ENCODE measurements around the gene IGF2BP1. TPM values are rescaled to one million over a fixed set of nuclear protein-coding genes. Genes with fewer than 3 reads are reported as not detected.
"Not testable (repeated sequence)": the region's sequence is repeated elsewhere in the genome, so short reads cannot be mapped to it uniquely, and the experiment has no call there.

IGF2BP1 gene
- total and polyA plus RNA-seq, 2 of the 8 experiments (the other 6 are each of a cell fraction or from before 2014, with no cell fraction given): 41.6 to 513 TPM

DNA sequence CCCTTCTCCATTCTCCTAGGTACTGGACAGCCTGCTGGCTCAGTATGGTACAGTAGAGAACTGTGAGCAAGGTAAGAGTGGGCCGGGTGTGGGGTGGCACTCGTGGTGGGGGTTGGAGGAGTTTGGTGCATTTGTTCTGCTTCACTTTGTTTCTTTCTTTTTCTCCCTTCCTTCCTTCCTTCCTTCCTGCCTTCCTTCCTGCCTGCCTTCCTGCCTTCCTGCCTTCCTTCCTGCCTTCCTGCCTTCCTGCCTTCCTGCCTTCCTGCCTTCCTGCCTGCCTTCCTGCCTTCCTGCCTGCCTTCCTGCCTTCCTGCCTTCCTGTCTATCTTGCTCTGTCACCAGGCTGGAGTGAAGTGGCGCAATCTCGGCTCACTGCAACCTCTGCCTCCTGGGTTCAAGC, 29.3 kb downstream of the IGF2BP1 start:
- 90% methylated on average over 4 of the region's 4 CpGs; no CpG with 5 or more reads in 1 of the 2 experiments for WGBS, 2 experiments (ENCODE audit: extremely low coverage in 1 of 2, insufficient coverage in 1 of 2, insufficient read length in 1 of 2, insufficient replicate concordance in 2 of 2, low coverage in 1 of 2, low lambda C conversion rate in 2 of 2, missing lambda C conversion rate in 1 of 2)
- not testable (repeated sequence) for H3K23me2 ChIP-seq (ENCODE audit: low read depth, low read length); H4K8ac ChIP-seq (ENCODE audit: extremely low read depth, insufficient read depth, low read length); H2AFZ ChIP-seq (ENCODE audit: low read length); H3K14ac ChIP-seq (ENCODE audit: insufficient read length); H4K91ac ChIP-seq (replicated peaks; ENCODE audit: insufficient read length, low read length); FAIRE-seq; H3K4me3 ChIP-seq (ENCODE audit: extremely low read depth in 1 of 4, insufficient read depth in 2 of 4, low read depth in 3 of 4, low read length in 4 of 4); H3K9me3 ChIP-seq (ENCODE audit: insufficient read depth in 2 of 2, low read depth in 1 of 2, low read length in 1 of 2); H4K20me1 ChIP-seq (replicated peaks in 1 of 2; ENCODE audit: control insufficient read depth in 1 of 2, insufficient read depth in 2 of 2, low read length in 2 of 2); H3K79me1 ChIP-seq (ENCODE audit: low read depth, low read length); H3K9ac ChIP-seq (replicated peaks in 1 of 4; ENCODE audit: extremely low read depth in 1 of 4, low read depth in 3 of 4, low read length in 3 of 4); H3K27me3 ChIP-seq (replicated peaks in 1 of 4; ENCODE audit: control insufficient read depth in 3 of 4, extremely low read depth in 1 of 4, insufficient read depth in 3 of 4, low read length in 3 of 4); H4K5ac ChIP-seq (ENCODE audit: insufficient read length, low read depth, low read length); H2BK20ac ChIP-seq (ENCODE audit: low read length); H3K56ac ChIP-seq (replicated peaks; ENCODE audit: insufficient read length, low read depth, low read length); H2BK120ac ChIP-seq (replicated peaks; ENCODE audit: low read depth, low read length); H3K4me2 ChIP-seq (ENCODE audit: insufficient read depth in 1 of 2, low read depth in 2 of 2, low read length in 2 of 2); H2BK15ac ChIP-seq (ENCODE audit: low read length); H3K23ac ChIP-seq (ENCODE audit: insufficient read length); H3K4ac ChIP-seq (replicated peaks; ENCODE audit: insufficient read length, low read depth, low read length); DNase-seq (ENCODE audit: low read depth in 1 of 2, low spot score in 2 of 2); H2BK12ac ChIP-seq (ENCODE audit: low read depth, low read length)
- Histone ChIP-seq H3K36me3 (ENCODE audit: control insufficient read depth in 2 of 4, insufficient read depth in 4 of 4, low read length in 3 of 4) (peaks cover 12 to 57% (median 39%) of the 10 kb centered on the region in 4 experiments), H2AK5ac (ENCODE audit: low read depth, low read length) (peak overlapping the region; percentile 48; the same call in 1 of the 2 replicates), H3K4me1 (replicated peaks in 1 of 4; ENCODE audit: control insufficient read depth in 3 of 4, insufficient read depth in 4 of 4, low read length in 3 of 4) (peaks cover 13 to 24% (median 22%) of the 10 kb centered on the region in 4 experiments), H3K18ac (ENCODE audit: extremely low read depth, low read length) (peak overlapping the region; percentile 9; the same call in 1 of the 2 replicates), H3K79me2 (ENCODE audit: control insufficient read depth in 1 of 2, insufficient read depth in 2 of 2, low read length in 2 of 2) (peaks cover 9 to 68% of the 10 kb centered on the region in 2 experiments; a peak in 3 of 4 replicates), H3K27ac (ENCODE audit: low read depth, low read length) (0 out of 2 replicates have a peak overlapping the region, but pooled peaks have one; percentile 3), H2BK5ac (ENCODE audit: low read depth, low read length) (peak overlapping the region; percentile 54; the same call in 1 of the 2 replicates)
- CTCF ChIA-PET (ENCODE audit: partially characterized antibody): interaction anchor here (0.6 to 10.6 kb wide), 6 partner anchors 9 to 888 kb away, joined by 3 to 222 read pairs (median 4); no protein-coding TSS in a partner anchor
- POLR2A ChIA-PET (ENCODE audit: partially characterized antibody): interaction anchor here (1.7 to 10.6 kb wide), 2 partner anchors 12 to 13 kb away, joined by 3 to 141 read pairs; no protein-coding TSS in a partner anchor
